H54 (cell line): Measurements from ENCODE around the gene TUBGCP6.
A peak's percentile ranks its signal among the peaks of the same experiment; 100 is the strongest.

Source experiments
- DNase-seq: peaks from one replicate; pipeline ENCODE4 v3.0.0; 2011; ENCODE audit warnings: low spot score, mixed read lengths; ENCODE audit not compliant: insufficient read length
- FAIRE-seq: peaks from 3 replicates; lab custom pipeline; 2011; peaks lifted over from hg19 to GRCh38; lab: Jason Lieb, UNC
- POLR2A ChIP-seq: IDR thresholded peaks from 2 replicates; pipeline ENCODE4 v1.6.1; 2011; ENCODE audit warnings: low read depth, mild to moderate bottlenecking, low read length

The TUBGCP6 gene

GRCh38 chr22:50194037-50194805 is 50.6 kb downstream of the TUBGCP6 start:
- DNase-seq, result no peak
- no peak for TF ChIP-seq POLR2A
- FAIRE-seq, result no peak

- DNase-seq (no peak), FAIRE-seq (no peak)
- TF ChIP-seq POLR2A, result no peak
Observed at GRCh38 chr22:50193621-50194020, 51.2 kb downstream of the TUBGCP6 start.

- no peak for DNase-seq
- TF ChIP-seq POLR2A, result no peak
- FAIRE-seq, result no peak
Observed at GRCh38 chr22:50192436-50193204, 52.2 kb downstream of the TUBGCP6 start.

- DNase-seq, result no peak
- no peak for TF ChIP-seq POLR2A
- FAIRE-seq, result no peak
Observed at GRCh38 chr22:50190941-50191741, 53.7 kb downstream of the TUBGCP6 start.

GRCh38 chr22:50190182-50190940 is 54.5 kb downstream of the TUBGCP6 start:
- DNase-seq (no peak), FAIRE-seq (no peak)
- TF ChIP-seq POLR2A, result no peak

- DNase-seq (no peak), FAIRE-seq (no peak)
- no peak for TF ChIP-seq POLR2A
Observed at GRCh38 chr22:50189849-50190181, 55.0 kb downstream of the TUBGCP6 start.

GRCh38 chr22:50189184-50189848 is 55.5 kb downstream of the TUBGCP6 start:
- no peak for TF ChIP-seq POLR2A
- no peak for FAIRE-seq
- DNase-seq, result no peak

GRCh38 chr22:50188356-50188755 is 56.5 kb downstream of the TUBGCP6 start:
- no peak for TF ChIP-seq POLR2A
- FAIRE-seq (no peak), DNase-seq (no peak)

- FAIRE-seq (no peak), DNase-seq (no peak)
Observed at GRCh38 chr22:50186761-50187523, 57.9 kb downstream of the TUBGCP6 start.

GRCh38 chr22:50186181-50186714 is 58.6 kb downstream of the TUBGCP6 start:
- DNase-seq (no peak), FAIRE-seq (no peak)
- no peak for TF ChIP-seq POLR2A

More at GRCh38 chr22:50186761-50187523, 57.9 kb downstream of the TUBGCP6 start:
- no peak for TF ChIP-seq POLR2A

GRCh38 chr22:50185375-50186087 is 59.3 kb downstream of the TUBGCP6 start, which contains the start of gene TRABD:
TSS of gene TRABD (plus strand) at chr22:50185913. CDS start at chr22:50193061, 7,148 bp downstream.
- FAIRE-seq (no peak), DNase-seq (peak; percentile 83)
- peak; percentile 49; the same call in 1 of the 2 replicates for TF ChIP-seq POLR2A
